ENCODE data around the gene HOXD12. TPM values are rescaled to one million over a fixed set of nuclear protein-coding genes. Genes with fewer than 3 reads are reported as not detected.

The HOXD12 gene
- total and polyA plus RNA-seq, 4 donors, result not detected

- intact Hi-C loops (cut with DNase I), result loop anchor here (5.0 to 10.0 kb wide), 3 partner anchors 729 to 912 kb away; partner anchors contain the start of gene ATP5MC3 (in 1 of the 2)
- WGBS, 2 donors, result 18% methylated on average over 16 of the region's 16 CpGs
- Histone ChIP-seq H3K4me3 (ENCODE audit: low read length in 2 of 2) (no peak overlapping the region), H3K36me3 (ENCODE audit: control insufficient read depth in 1 of 2, insufficient read depth in 2 of 2, low read length in 1 of 2) (no peaks in the 10 kb centered on the region), H3K9me3 (ENCODE audit: control insufficient read depth, low read length) (no peaks in the 10 kb centered on the region), H3K27me3 (ENCODE audit: control insufficient read depth in 1 of 2, insufficient read depth in 2 of 2, low read length in 1 of 2) (no peaks in the 10 kb centered on the region), H3K4me1 (ENCODE audit: control insufficient read depth in 1 of 2, insufficient read depth in 2 of 2, low read length in 2 of 2) (no peaks in the 10 kb centered on the region), H3K27ac (ENCODE audit: low read depth in 1 of 2, low read length in 2 of 2) (no peak overlapping the region)
- ATAC-seq (ENCODE audit: low FRiP score) (no peak), DNase-seq (no peak)
These were observed 3.2 kb upstream of the HOXD12 start for GRCh38 chr2:176096243-176096985.

- 5% methylated on average over 39 to 45 of the region's 45 CpGs for WGBS, 2 donors
- Histone ChIP-seq H3K4me3 (ENCODE audit: low read length in 2 of 2) (no peak overlapping the region), H3K27ac (ENCODE audit: low read depth in 1 of 2, low read length in 2 of 2) (no peak overlapping the region), H3K36me3 (ENCODE audit: control insufficient read depth in 1 of 2, insufficient read depth in 2 of 2, low read length in 1 of 2) (no peaks in the 10 kb centered on the region), H3K27me3 (ENCODE audit: control insufficient read depth in 1 of 2, insufficient read depth in 2 of 2, low read length in 1 of 2) (no peaks in the 10 kb centered on the region), H3K4me1 (ENCODE audit: control insufficient read depth in 1 of 2, insufficient read depth in 2 of 2, low read length in 2 of 2) (no peaks in the 10 kb centered on the region), H3K9me3 (ENCODE audit: control insufficient read depth, low read length) (no peaks in the 10 kb centered on the region)
- intact Hi-C loops (cut with DNase I), result loop anchor here (5.0 to 10.0 kb wide), 3 partner anchors 730 to 912 kb away; partner anchors contain the start of gene ATP5MC3 (in 1 of the 2)
- peak; percentile 83 for ATAC-seq (ENCODE audit: low FRiP score)
- peak; percentile 62 to 89 for DNase-seq
These were observed 2.4 kb upstream of the HOXD12 start for GRCh38 chr2:176096986-176097819.

GRCh38 chr2:176097820-176098365, 1.7 kb upstream of the HOXD12 start:
- H3K4me3 ChIP-seq (ENCODE audit: low read length in 2 of 2), result no peak overlapping the region
- intact Hi-C loops (cut with DNase I), result loop anchor here (5.0 to 10.0 kb wide), 3 partner anchors 731 to 913 kb away; partner anchors contain the start of gene ATP5MC3 (in 1 of the 2)
- no peaks in the 10 kb centered on the region for H3K4me1 ChIP-seq (ENCODE audit: control insufficient read depth in 1 of 2, insufficient read depth in 2 of 2, low read length in 2 of 2)
- 5 to 7% methylated on average over 18 of the region's 18 CpGs for WGBS, 2 donors
- ATAC-seq (ENCODE audit: low FRiP score) (no peak), DNase-seq (no peak)
- no peaks in the 10 kb centered on the region for H3K27me3 ChIP-seq (ENCODE audit: control insufficient read depth in 1 of 2, insufficient read depth in 2 of 2, low read length in 1 of 2)
- no peak overlapping the region for H3K27ac ChIP-seq (ENCODE audit: low read depth in 1 of 2, low read length in 2 of 2)
- H3K36me3 ChIP-seq (ENCODE audit: control insufficient read depth in 1 of 2, insufficient read depth in 2 of 2, low read length in 1 of 2), result no peaks in the 10 kb centered on the region
- no peaks in the 10 kb centered on the region for H3K9me3 ChIP-seq (ENCODE audit: control insufficient read depth, low read length)

GRCh38 chr2:176098366-176099158, 1.0 kb upstream of the HOXD12 start:
- Histone ChIP-seq H3K27me3 (ENCODE audit: control insufficient read depth in 1 of 2, insufficient read depth in 2 of 2, low read length in 1 of 2) (no peaks in the 10 kb centered on the region), H3K4me1 (ENCODE audit: control insufficient read depth in 1 of 2, insufficient read depth in 2 of 2, low read length in 2 of 2) (no peaks in the 10 kb centered on the region), H3K27ac (ENCODE audit: low read depth in 1 of 2, low read length in 2 of 2) (no peak overlapping the region), H3K9me3 (ENCODE audit: control insufficient read depth, low read length) (no peaks in the 10 kb centered on the region), H3K4me3 (ENCODE audit: low read length in 2 of 2) (no peak overlapping the region), H3K36me3 (ENCODE audit: control insufficient read depth in 1 of 2, insufficient read depth in 2 of 2, low read length in 1 of 2) (no peaks in the 10 kb centered on the region)
- no peak for ATAC-seq (ENCODE audit: low FRiP score)
- 5 to 7% methylated on average over 28 to 35 of the region's 35 CpGs for WGBS, 2 donors
- peak in 1 of 2 donors; percentile 32 for DNase-seq
- intact Hi-C loops (cut with DNase I), result loop anchor here (5.0 to 10.0 kb wide), 3 partner anchors 731 to 914 kb away; partner anchors contain the start of gene ATP5MC3 (in 1 of the 2)

DNA sequence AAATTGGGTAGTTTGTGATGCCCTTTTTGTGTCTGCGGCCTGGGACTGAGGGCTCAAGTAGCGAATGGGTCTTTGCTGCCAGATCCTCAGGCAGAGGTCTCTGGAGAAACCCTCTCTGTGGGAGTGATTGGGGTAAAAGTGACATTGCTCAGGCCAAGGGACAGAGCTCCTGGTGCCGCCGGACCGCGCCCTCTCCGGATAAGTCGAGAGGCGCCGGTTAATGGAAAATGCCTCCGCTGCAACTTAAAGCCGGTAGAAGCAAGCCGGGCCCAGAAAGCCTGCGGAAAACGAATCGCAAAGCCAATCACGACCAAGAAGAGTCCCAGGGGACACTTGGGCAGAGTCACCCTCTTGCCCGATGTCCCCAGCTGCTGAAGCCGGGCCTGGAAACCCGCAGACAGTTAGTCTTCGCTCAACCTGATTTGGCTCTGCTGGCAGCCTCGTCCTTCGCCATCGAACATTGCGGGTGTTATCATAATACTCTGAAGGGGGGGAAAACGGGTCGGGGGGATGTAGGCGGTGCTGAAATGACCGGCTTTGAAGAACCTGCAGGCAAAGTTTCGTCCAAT, 352 bp upstream of the HOXD12 start:
- Histone ChIP-seq H3K4me3 (ENCODE audit: low read length in 2 of 2) (no peak overlapping the region), H3K27me3 (ENCODE audit: control insufficient read depth in 1 of 2, insufficient read depth in 2 of 2, low read length in 1 of 2) (no peaks in the 10 kb centered on the region), H3K36me3 (ENCODE audit: control insufficient read depth in 1 of 2, insufficient read depth in 2 of 2, low read length in 1 of 2) (no peaks in the 10 kb centered on the region), H3K9me3 (ENCODE audit: control insufficient read depth, low read length) (no peaks in the 10 kb centered on the region), H3K4me1 (ENCODE audit: control insufficient read depth in 1 of 2, insufficient read depth in 2 of 2, low read length in 2 of 2) (no peaks in the 10 kb centered on the region), H3K27ac (ENCODE audit: low read depth in 1 of 2, low read length in 2 of 2) (no peak overlapping the region)
- intact Hi-C loops (cut with DNase I), result loop anchor here (5.0 to 10.0 kb wide), 3 partner anchors 732 to 914 kb away; partner anchors contain the start of gene ATP5MC3 (in 1 of the 2)
- DNase-seq, result peak in 1 of 2 donors; percentile 24
- 10 to 13% methylated on average over 30 of the region's 30 CpGs for WGBS, 2 donors
- no peak for ATAC-seq (ENCODE audit: low FRiP score)

DNA sequence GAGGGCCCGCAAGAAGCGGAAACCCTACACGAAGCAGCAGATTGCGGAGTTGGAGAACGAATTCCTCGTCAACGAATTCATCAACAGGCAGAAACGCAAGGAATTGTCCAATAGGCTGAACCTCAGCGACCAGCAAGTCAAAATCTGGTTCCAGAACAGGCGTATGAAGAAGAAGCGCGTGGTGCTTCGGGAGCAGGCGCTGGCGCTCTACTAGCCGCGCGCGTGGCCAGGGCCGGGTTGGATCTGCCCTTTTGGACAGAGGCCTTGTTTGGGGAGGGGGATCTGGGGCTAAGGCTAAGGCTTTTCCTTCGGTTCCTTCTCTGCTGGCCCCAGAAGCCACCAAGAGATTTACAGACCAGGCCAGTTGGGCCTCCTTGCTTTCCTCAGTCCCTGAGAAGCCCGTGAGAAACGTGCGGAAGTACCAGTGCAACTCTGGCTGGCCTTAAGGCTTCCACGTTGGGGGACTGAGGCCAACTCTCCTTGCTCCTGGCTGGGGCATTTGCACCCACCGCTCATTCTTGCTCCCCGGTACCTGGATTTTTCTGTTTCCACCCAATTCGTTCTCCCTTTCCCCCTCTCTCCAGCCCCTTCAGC, 1.0 kb downstream of the HOXD12 start:
- H3K36me3 ChIP-seq (ENCODE audit: control insufficient read depth in 1 of 2, insufficient read depth in 2 of 2, low read length in 1 of 2), result no peaks in the 10 kb centered on the region
- no peaks in the 10 kb centered on the region for H3K4me1 ChIP-seq (ENCODE audit: control insufficient read depth in 1 of 2, insufficient read depth in 2 of 2, low read length in 2 of 2)
- no peak overlapping the region for H3K27ac ChIP-seq (ENCODE audit: low read depth in 1 of 2, low read length in 2 of 2)
- H3K4me3 ChIP-seq (ENCODE audit: low read length in 2 of 2), result no peak overlapping the region
- intact Hi-C loops (cut with DNase I), result no loop called here
- peaks cover 0 to 5% of the 10 kb centered on the region in 2 donors for H3K27me3 ChIP-seq (ENCODE audit: control insufficient read depth in 1 of 2, insufficient read depth in 2 of 2, low read length in 1 of 2)
- 30 to 31% methylated on average over 28 of the region's 28 CpGs for WGBS, 2 donors
- DNase-seq, result peak in 1 of 2 donors; percentile 15
- no peaks in the 10 kb centered on the region for H3K9me3 ChIP-seq (ENCODE audit: control insufficient read depth, low read length)
- ATAC-seq (ENCODE audit: low FRiP score), result no peak

- Histone ChIP-seq H3K27ac (ENCODE audit: low read depth in 1 of 2, low read length in 2 of 2) (no peak overlapping the region), H3K4me1 (ENCODE audit: control insufficient read depth in 1 of 2, insufficient read depth in 2 of 2, low read length in 2 of 2) (no peaks in the 10 kb centered on the region), H3K36me3 (ENCODE audit: control insufficient read depth in 1 of 2, insufficient read depth in 2 of 2, low read length in 1 of 2) (no peaks in the 10 kb centered on the region), H3K4me3 (ENCODE audit: low read length in 2 of 2) (no peak overlapping the region), H3K27me3 (ENCODE audit: control insufficient read depth in 1 of 2, insufficient read depth in 2 of 2, low read length in 1 of 2) (peaks cover 0 to 5% of the 10 kb centered on the region in 2 donors), H3K9me3 (ENCODE audit: control insufficient read depth, low read length) (no peaks in the 10 kb centered on the region)
- no peak for DNase-seq
- intact Hi-C loops (cut with DNase I), result no loop called here
- 61 to 77% methylated on average over 2 of the region's 2 CpGs for WGBS, 2 donors
- no peak for ATAC-seq (ENCODE audit: low FRiP score)
These were observed 1.7 kb downstream of the HOXD12 start for GRCh38 chr2:176101216-176101830.

Data from aorta (tissue), 5 donors.